UCSD-AML1 (cell line): Measurements from ENCODE around the gene PLLP.
A peak's percentile ranks its signal among the peaks of the same experiment; 100 is the strongest.
"Not testable (repeated sequence)": the region's sequence is repeated elsewhere in the genome, so short reads cannot be mapped to it uniquely, and the experiment has no call there.

ENCODE experiments used
- DNase-seq: peaks from one replicate; lab custom pipeline; 2025; ENCODE audit not compliant: unreplicated experiment; lab: John Stamatoyannopoulos, UW

The PLLP gene

DNA sequence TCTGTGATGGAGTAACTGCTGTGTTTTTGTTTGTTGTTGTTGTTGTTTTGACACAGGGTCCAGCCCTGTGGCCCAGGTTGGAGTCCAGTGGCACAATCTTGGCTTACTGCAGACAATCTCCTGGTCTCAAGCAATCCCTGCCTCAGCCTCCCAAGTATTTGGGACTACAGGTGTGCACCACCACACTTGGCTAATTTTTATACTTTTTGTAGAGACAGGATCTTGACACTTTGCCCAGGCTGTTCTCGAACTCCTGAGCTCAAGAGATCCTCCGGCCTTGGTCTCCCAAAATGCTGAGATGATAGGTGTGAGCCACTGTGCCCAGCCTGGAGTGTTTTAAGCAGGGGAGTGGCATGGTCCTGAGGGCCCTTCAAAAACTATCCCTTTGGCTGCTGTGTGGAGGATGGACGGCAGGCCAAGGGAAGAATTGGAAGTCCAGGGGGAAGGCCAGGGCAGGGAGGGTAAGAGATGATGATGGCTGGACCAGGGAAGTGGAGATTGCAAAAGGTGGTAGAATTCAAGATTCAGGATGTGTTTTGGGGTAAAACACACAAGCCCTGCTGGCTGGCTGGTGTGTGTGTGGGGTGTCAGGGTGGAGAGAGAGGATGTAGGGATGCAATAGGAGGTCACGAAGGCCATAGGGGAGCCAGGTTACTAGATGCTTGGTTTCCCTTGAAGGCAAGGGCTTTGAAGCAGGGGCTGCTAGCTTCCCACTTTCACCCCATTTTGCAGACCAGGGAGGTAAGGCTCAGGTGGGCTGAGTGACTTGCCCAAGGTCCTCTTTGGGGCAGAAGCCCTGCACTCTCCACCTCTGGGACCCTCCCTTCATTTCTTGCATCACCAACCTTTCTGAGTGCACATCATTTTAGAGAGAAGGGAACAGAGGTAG lies 18.8 kb upstream of the PLLP start:
- no peak for DNase-seq

DNA sequence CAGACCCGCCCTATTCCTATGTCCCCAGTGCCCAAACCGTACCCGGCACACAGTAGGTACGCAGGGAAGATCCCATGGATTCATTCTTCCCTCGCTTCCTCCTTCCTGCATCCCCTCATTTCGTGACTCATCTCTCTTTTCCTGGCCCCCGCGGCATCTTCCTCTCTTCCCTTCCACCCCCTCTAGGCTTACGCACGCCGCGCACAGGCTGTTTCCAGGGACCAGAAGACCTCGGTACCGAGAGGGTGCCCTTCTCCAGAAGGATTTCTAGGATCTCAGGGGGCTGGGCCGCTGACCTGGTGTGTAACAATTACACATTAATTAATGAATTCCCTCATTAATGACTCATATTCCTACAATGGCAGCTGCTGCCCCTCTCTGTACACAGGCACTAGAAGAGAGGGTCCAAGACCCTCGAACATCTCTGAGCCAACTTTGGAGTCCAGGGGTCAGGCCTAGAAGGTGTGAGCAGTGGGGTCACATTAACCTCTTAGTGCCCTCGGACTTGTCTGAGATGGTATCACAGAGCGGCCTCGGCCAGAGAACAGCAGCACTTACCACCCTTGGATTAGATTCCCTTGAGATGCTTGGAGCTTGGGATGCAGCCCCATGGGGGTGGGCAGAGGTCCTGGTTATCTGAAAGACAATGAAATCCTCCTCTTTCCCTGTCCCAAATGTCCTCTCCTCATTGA lies 16.8 kb upstream of the PLLP start:
- no peak for DNase-seq

DNA sequence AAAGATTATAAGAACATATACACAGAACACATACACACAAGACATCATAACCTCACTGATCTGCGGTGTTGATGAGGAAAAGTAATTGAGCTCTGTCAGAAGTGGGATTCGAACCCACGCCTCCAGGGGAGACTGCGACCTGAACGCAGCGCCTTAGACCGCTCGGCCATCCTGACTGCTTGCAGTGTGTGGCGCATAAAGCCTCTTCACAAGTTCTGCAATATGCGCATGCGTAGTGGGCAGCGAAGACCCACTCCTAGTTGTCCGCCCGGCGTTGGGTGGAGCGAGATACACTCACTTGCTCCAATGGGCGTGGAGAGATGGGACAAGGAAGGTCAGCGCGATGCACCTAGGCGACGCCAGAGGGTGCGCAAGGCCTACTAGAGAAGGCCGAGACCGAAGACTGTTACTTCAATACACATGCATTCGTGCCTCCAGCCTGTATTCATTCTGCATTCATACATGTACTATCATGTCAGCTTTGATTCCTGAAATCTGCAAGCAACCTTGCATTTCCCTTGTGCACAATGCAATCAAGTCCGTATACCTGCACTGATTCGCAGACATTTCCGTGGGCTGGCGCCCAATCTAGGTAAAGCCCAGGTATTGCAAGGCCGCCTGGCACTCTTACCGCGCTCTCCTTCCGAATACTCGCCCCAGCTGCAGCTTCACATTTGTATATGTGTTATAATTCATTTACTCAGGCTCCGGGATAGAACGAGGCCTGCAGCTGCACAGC lies 16.1 kb upstream of the PLLP start:
- DNase-seq, result peak; percentile 99

DNA sequence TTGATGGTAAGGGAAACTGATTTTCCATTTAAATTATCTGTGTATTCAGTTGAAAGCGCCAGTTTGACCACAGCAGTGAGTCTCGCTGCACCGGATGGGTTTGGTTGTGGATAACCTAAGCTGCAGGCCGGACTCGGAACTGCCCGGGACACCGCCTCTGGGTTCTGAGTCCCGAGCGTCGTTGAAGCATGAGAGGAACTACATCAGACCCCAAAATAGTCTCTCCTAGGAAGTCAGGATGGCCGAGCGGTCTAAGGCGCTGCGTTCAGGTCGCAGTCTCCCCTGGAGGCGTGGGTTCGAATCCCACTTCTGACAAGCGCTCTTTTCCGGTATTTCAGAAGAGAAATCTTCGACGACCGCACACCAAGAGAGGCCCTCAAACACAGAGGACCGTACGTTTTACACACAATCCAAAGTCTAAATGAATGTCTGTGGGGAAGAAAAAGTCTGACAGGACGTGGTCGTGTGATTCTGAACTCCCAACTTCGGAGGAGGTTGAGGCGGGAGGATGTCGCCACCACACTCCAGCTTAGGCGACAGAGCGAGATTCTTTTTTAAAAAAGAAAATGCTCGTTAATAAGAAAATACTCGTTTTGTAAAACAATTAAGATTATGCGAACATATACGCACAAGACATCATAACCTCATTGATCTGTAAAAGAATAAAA lies 15.4 kb upstream of the PLLP start:
- peak; percentile 92 for DNase-seq

DNA sequence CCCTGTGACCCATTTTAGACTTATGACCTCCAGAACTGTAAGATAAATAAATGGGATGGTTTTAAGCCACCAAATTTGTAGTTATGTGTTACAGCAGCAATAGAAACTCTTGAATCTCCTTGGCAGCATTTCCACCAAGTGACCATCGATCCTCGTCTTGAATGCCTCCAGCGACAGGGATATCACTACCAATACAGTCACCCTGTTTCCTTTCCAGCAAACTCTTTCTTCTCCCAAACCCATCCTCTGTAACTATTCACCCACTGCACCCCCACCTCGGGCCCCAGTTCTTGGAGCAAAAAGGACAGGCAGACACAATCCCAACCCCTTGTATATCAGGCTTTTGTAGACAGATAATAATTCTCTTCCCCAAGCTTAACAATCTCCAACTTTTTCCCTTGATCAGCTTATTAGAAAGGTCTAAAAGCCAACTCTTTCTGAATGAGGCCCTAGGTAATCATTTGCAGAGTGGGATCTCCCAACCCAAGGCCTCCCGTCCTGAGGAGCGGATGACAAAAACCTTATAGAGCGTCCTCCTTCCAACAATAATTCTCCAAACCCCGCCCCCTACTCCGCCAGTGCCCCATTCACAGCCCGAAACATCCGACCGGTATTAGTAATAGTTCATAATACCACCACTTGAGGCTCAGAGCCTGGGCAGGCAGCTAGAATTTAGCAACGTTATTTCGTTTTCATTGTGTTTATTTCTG lies 14.7 kb upstream of the PLLP start:
- peak; percentile 80 for DNase-seq

DNA sequence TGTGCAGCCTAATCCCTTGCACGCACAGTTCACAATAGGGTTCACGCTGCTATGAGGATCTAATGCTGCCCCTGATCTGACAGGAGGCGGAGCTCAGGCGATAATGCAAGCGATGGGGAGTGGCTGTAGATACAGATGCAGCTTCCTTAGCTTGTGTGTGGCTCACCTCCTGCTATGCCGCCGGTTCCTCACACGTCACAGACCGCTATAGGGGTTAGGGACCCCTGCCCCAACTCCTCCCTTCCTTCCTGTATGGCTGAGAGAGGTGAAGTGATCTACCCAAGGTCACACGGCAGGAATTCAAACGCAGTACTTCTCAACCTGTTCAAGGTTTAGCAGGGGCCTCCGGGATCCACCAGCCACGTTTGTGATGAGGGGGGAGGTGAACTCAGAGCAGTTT lies 13.4 kb upstream of the PLLP start:
- peak; percentile 47 for DNase-seq

DNA sequence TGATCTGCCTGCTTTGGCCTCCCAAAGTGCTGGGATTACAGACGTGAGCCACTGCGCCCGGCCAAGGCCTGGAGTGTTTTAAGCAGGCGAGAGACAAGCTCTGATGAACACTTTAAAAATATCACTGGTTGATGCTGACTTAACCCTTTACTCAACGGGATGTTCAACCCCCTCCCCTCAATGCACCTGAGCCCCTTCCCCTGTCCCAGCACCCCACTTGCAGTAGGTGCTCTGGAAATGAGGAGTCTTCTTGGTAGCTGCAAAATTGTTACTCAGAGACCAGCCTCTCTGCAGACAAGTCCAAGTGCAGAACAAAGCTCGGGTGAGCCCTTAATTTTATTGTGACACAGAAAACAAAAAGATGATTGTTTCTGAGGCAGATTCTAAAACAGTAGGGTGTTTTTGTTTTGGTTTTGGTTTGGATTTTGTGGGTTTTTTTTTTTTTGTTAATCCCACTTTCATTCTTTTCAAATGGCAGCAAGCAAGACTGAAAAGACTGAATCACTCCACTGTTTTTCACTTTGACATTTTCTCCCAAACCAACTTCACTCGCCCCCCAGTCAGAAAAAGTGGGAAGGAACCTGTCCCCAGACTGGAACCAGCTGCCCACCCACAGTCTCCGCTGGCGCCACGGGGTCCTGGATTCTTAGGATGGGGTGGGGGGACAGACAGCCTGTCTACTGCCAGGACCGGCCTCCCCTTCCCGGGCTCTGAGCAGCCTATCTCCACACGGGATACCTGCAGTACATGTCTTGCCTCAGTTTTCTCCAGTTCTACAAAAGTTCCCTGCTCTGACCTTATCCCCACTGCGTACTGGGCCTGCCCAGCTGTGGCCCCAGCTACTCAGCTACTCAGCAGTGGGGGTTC lies 5.2 kb upstream of the PLLP start:
- no peak for DNase-seq

DNA sequence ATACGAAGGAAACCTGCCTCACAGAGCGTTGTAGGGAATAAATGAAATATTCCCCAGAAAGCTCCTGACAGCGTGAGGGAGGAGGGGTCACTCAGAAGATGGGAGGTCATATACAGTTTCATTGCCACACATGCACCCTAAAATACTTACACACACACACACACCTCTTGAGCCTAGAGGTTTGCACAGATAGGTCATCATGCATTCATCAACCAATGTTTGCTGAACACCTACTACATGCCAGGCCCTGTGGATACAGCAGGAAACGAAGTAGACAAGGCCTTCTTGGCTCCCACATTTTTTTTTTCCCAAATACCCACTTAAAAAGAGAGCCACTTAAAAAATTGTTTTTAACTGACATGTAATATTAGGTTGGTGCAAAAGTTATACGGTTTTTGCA lies 907 bp upstream of the PLLP start:
- DNase-seq, result no peak

DNA sequence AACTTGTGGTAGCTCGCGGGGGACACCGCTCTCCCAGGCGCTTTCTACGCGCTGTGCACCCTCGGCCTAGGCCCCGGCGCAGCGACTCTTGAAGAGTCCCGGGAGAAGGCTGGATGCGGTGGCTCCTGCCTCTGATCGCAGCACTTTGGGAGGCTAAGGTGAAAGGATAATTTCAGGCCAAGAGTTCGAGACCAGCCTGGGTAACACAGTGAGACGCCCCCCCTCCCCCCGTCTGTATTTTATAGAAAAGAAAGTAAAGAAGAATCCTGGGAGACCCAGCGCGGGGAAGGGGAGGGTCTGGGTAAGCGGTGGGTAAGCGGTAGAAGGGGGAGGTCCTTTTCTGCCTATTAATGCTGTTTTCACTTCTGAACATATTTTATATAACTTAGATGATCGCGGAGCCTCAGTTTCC lies 486 bp upstream of the PLLP start:
- DNase-seq, result no peak

DNA sequence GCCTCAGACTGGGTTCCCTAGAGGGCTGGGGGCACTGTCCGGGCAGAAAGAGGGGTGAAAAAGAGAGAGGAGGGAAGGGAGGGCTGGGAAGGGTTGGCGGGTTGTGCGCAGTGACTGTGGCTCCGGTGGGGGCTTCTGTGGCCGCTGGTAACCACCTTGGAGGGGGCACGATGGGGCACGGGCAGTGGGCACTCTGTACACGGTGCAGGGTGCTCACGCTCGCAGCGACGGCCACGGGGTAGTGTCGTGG lies 588 bp downstream of the PLLP start:
- DNase-seq, result no peak

DNA sequence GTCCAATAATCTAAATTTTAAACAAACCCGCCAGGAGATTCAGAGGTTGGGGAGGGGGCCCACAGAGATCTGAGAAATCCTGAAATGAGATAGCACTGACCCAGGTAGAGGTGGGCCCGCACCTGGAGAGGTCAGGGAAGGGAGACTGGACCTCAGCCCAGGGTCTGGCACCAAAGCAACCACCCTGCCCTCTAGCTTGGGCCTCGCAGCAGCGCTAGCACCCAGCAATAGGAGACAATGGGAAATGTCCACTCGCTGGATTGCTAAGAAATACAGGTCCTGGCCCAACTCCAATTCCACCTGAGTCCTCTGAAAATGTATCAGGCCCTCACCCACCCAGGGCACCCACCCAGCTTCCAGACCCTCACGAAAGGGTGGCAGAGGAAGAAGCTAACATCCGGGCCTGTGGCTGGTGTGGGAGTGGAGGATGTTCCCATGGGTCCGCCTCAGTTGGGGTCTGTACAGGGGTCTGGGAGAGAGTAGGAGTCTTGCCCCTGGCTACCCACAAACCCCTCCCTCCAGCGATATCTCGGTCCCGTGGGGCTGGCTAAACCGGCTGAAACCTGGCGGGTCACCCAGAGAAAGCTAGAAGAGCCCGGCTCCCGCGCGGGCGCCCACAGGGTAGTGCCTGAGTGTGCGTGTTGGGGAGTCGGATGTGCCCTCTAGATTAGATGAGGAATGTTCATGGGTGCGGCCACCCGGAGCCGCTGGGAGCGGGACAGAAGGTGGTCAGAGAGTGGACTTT lies 1.1 kb downstream of the PLLP start:
- no peak for DNase-seq

DNA sequence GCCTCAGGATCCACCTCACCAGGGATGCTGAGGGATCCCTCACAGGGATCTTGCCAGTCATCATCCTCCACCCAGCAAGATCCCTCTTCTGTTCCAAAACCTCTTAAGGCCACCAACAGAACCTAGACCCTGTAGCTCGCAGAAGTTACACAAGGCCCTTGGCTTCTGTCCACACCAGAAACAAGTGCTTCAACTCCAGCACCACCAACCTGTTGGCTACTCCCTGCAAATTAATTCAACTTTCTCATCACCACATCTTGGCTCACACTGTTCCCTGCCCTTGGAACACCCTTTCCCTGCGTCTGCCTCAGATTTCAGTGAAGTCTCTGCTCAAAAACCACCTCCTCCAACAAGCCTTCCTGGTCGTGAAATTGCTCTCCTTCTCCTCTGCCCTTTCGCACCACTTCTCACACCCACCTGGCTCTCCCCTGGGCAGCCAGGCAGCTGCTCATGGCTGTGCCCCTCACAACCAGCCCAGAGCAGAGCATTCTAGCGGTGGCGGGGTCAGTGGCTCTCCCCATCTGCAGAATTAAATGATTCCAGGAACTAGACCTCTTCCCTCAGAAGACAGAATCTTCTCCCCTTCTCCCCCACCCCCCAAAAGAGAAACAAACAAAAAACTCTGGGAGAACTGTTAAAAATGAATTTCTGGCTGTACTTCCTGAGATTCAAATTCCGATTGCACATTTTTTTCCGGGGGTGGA lies 1.8 kb downstream of the PLLP start:
- DNase-seq, result no peak

DNA sequence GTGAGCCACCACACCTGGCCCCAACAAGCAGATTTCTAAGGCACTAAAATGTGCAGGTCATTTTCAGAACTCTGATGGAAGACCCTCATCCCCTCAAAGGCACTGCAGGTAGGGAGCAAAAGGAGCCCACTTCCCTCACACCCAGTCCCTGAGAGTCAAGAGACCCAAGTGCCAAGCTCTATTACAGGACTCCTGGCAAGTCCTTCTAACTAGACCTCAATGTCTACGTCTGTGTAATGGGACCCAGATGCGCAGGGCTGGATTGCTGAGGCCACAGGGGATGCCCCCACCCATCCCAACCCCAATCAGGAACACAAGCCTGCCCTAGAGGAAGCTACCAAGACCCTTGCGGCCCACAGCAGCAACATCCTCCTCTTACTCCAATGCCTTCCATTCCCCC lies 2.7 kb downstream of the PLLP start:
- DNase-seq, result no peak

DNA sequence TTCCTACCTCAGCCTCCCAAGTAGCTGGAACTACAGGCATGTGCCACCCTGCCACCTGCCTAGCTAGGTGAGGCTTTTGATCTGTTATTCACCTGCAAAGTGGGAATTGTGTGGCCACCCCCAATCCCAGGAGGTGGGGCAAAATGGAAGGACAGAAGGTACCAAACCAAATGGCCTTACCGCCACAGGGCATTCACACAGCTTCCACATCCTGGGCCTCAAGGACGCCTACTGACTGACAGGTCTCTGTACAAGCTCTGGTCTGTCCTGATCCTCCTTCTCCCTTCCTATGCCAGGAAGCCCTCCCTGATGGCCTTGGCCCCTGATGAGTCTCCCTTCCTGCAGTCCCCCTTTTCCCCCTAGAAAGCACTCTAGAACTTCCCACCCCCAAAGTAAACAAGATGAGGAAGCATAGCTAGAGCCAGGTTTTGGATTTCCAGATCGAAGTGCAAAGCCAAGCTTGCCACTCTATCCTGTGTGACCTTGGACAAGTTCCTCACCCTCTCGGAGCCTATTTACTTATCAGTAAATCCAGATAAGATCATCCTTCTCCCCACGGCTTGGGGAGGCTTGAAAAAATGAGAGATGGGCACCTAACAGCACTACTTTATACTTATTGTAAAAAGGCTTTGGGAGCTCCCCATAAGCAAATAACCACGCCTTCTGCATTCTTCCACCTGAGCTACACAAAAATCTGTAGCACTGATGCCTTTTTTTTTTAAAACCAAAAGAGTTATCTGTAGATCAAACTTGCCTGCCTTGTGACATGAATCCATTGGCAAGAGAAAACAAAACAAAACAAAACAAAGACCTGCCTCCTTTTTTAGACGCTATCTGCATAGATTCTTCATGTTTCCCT lies 4.5 kb downstream of the PLLP start:
- no peak for DNase-seq

DNA sequence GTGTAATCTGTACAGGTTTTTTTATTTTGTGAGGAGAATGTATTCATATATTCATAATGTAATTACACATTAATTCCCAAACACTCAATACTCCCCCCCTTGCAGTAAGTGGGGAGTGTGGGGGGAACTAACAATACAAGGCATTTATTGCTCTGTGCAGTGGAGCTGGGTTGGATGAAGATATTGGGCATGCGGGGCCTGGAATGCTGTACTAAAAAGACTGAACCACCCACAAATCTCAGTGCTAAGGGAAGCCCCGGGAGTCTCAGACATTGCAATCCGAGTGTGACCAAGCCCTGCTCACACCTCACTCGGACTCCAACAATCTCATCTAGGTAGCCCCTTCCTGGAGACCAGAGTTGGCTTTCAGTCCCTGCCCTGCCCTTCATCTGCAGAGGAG lies 6.0 kb downstream of the PLLP start:
- DNase-seq, result no peak

DNA sequence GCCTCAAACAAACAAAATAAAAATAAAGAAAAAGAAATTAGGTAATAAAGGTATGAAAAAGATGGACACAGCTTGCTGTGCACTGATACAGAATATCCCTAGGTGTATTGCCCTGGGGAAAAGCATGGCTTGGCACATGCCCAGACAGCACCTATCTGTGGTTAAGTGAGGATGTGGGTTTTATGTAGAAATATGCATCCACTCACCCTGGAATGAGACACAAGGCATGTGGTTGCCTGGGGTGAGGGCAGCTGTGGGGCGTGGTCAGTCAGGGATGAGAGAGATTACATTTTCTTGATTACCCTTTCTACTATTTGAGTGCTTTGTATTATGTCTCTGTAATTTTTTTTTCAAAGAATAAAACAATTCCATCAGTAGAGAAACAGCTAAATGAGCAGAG lies 6.9 kb downstream of the PLLP start:
- DNase-seq, result peak; percentile 49

DNA sequence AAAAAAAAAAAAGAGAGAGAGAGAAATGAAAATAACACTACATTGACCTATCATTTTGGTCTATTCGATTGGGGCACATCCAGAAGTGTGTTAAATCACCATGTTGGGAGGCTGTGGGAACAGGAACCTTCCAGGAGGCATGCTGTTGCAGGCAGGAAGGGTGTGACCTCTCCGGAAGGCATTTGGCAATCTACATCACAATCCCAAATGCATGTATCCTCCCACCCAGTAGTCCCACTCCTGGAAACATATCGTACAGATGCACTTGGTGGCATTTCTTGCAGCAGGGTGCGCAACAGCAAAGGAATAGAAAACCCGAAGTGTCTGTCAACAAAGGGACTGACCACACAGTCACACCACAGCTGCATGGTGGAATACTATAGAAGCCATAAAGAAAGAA lies 7.9 kb downstream of the PLLP start:
- DNase-seq, result peak; percentile 46

DNA sequence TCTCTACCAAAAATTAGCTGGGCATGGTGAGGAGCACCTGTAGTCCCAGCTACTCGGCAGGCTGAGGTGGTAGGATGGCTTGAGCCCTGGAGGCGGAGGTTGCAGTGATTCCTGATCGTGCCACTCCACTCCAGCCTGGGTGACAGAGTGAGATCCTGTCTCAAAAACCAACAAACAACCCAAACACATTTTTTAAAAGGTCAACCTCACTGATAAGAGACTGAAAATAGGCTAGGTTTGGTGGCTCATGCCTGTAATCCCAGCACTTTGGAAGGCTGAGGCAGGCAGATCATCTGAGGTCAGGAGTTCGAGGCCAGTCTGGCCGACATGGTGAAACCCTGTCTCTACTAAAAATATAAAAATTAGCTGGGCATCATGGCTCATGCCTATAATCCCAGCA lies 8.5 kb downstream of the PLLP start:
- not testable (repeated sequence) for DNase-seq
